ENCODE measurements around the gene B3GNT2. TPM values are rescaled to one million over a fixed set of nuclear protein-coding genes. Genes with fewer than 3 reads are reported as not detected.

B3GNT2 gene
- total and polyA plus RNA-seq, 9 of the 15 experiments (the other 6 are each of a cell fraction or from before 2014, with no cell fraction given): 6.0 to 38.9 (median 25.0) TPM

DNA sequence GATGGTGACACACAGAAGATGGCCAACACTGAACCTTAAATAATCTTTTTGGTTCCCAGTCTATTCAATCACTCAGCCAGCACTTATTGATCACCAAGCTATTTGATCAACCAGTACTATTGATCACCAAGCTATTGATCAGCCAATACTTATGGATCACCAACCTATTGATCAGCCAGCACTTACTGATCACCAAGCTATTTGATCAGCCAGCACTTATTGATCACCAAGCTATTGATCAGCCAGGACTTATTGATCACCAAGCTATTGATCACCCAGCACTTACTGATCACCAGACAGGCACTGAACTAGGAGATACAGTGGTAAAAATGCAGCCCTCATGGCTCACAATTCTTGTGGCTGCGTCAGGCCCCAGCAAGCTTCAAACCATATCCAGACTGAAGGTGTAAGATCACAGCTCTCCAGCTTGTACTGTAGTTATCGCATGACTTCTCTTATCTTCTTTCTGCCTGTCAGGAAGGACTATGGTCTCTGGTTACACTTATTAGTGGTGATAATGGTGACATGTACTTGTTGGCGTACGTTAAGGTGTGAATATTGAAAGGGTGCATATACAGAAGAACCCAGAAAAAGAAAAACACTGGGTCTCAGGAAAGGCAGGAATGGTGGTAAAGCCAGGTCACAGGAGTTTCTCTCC, 18.4 kb upstream of the B3GNT2 start (continued):
- TF ChIP-seq HDAC2 (IDR thresholded peaks at IDR 0.05): no peak
- no peak for TF ChIP-seq PCBP2 (IDR thresholded peaks at IDR 0.05; ENCODE audit: low read depth, low read length, poor library complexity, severe bottlenecking)
- no peak for TF ChIP-seq RBM22 (IDR thresholded peaks at IDR 0.05; ENCODE audit: low read depth, low read length, poor library complexity, severe bottlenecking)
- TF ChIP-seq PTRF (tag; IDR thresholded peaks at IDR 0.05): no peak
- no peak for TF ChIP-seq ZFP91 (CRISPR knock-in tag; IDR thresholded peaks at IDR 0.05)
- TF ChIP-seq, protein P1, sequence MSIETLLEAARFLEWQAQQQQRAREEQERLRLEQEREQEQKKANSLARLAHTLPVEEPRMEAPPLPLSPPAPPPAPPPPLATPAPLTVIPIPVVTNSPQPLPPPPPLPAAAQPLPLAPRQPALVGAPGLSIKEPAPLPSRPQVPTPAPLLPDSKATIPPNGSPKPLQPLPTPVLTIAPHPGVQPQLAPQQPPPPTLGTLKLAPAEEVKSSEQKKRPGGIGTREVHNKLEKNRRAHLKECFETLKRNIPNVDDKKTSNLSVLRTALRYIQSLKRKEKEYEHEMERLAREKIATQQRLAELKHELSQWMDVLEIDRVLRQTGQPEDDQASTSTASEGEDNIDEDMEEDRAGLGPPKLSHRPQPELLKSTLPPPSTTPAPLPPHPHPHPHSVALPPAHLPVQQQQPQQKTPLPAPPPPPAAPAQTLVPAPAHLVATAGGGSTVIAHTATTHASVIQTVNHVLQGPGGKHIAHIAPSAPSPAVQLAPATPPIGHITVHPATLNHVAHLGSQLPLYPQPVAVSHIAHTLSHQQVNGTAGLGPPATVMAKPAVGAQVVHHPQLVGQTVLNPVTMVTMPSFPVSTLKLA (conservative IDR thresholded peaks at IDR 0.05): 0 out of 4 replicates have a peak, but pooled peaks of 1 of the 2 experiments have one; percentile 29
- no peak for TF ChIP-seq NR4A1 (CRISPR knock-in tag; IDR thresholded peaks at IDR 0.05)
- TF ChIP-seq NR4A1 (tag; IDR thresholded peaks at IDR 0.05): no peak
- TF ChIP-seq HOXB6 (CRISPR knock-in tag; IDR thresholded peaks at IDR 0.05; ENCODE audit: borderline replicate concordance): no peak
- TF ChIP-seq, protein P2, sequence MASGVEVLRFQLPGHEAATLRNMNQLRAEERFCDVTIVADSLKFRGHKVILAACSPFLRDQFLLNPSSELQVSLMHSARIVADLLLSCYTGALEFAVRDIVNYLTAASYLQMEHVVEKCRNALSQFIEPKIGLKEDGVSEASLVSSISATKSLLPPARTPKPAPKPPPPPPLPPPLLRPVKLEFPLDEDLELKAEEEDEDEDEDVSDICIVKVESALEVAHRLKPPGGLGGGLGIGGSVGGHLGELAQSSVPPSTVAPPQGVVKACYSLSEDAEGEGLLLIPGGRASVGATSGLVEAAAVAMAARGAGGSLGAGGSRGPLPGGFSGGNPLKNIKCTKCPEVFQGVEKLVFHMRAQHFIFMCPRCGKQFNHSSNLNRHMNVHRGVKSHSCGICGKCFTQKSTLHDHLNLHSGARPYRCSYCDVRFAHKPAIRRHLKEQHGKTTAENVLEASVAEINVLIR (CRISPR knock-in tag; IDR thresholded peaks at IDR 0.05): no peak
- TF ChIP-seq ZBTB17 (CRISPR knock-in tag; IDR thresholded peaks at IDR 0.05): no peak
- TF ChIP-seq ZNF224 (CRISPR knock-in tag; IDR thresholded peaks at IDR 0.05): no peak
- no peak for TF ChIP-seq GATAD2B (IDR thresholded peaks at IDR 0.05; ENCODE audit: borderline replicate concordance)
- TF ChIP-seq KDM1A (IDR thresholded peaks at IDR 0.05): peak in 1 of 2 experiments; percentile 22; a peak in 1 of 4 replicates
- TF ChIP-seq, protein P3, sequence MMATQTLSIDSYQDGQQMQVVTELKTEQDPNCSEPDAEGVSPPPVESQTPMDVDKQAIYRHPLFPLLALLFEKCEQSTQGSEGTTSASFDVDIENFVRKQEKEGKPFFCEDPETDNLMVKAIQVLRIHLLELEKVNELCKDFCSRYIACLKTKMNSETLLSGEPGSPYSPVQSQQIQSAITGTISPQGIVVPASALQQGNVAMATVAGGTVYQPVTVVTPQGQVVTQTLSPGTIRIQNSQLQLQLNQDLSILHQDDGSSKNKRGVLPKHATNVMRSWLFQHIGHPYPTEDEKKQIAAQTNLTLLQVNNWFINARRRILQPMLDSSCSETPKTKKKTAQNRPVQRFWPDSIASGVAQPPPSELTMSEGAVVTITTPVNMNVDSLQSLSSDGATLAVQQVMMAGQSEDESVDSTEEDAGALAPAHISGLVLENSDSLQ (IDR thresholded peaks at IDR 0.05): peak; percentile 59
- TF ChIP-seq ATF7 (IDR thresholded peaks at IDR 0.05): peak; percentile 17; the same call in 1 of the 2 replicates
- TF ChIP-seq MAFG (tag; conservative IDR thresholded peaks at IDR 0.05): no peak
- TF ChIP-seq KDM2B (CRISPR knock-in tag; IDR thresholded peaks at IDR 0.05): no peak
- TF ChIP-seq CLOCK (CRISPR knock-in tag; IDR thresholded peaks at IDR 0.05; ENCODE audit: borderline replicate concordance): no peak
- no peak for TF ChIP-seq ZNF511 (CRISPR knock-in tag; IDR thresholded peaks at IDR 0.05)

Measured in K562 (cell line).